Epithelial cell of esophagus (primary cell): ENCODE measurements around the gene SPDYA.

Experiments
- DNase-seq: peaks from one replicate; pipeline ENCODE4 v3.0.0; 2010; ENCODE audit warnings: low read depth
- H3K4me3 ChIP-seq: 2 replicates; pipeline ENCODE4 v1.5.1; 2011; ENCODE audit warnings: mild to moderate bottlenecking, low read length, control low read depth
- CTCF ChIP-seq: IDR thresholded peaks from 2 replicates; pipeline ENCODE4 v1.5.1; 2011; ENCODE audit warnings: low read depth, mild to moderate bottlenecking, low read length, control low read depth, inconsistent platforms; ENCODE audit not compliant: insufficient read depth; ENCODE audit errors: missing control alignments

The SPDYA gene

DNA sequence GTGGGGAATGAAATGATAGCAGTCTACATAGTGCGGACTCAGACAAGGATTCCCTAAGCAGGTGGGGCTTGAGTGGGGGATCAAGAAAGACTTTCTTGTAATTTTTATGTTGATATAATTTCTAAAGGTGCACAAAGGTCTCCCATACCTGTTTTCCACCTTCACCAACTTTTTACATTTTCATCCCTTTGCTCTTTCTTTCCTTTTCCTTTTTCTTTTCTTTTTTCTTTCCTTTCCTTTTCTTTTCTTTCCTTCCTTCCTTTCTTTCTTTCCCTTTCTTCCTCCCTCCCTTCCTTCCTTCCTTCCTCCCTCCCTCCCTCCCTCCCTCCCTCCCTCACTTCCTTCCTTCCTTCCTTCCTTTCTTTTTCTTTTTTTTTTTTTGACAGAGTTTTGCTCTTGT lies 69.6 kb downstream of the SPDYA start:
- H3K4me3 ChIP-seq, result no peak overlapping the region
- no peak for DNase-seq
- no peak for TF ChIP-seq CTCF

DNA sequence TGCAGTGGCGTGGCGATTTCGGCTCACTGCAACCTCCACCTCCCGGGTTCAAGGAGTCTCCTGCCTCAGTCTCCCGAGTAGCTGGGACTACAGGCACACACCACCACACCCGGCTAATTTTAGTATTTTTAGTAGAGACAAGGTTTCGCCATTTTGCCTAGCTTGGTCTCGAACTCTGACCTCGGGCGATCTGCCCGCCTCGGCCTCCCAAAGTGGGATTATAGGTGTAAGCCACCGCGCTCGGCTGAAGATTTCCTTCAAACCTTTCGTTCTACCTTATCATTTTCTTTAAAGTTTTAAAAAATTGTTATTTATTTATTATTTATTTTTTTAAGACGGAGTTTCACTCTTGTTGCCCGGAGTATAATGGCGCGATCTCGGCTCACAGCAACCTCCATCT lies 82.9 kb downstream of the SPDYA start:
- DNase-seq, result no peak

DNA sequence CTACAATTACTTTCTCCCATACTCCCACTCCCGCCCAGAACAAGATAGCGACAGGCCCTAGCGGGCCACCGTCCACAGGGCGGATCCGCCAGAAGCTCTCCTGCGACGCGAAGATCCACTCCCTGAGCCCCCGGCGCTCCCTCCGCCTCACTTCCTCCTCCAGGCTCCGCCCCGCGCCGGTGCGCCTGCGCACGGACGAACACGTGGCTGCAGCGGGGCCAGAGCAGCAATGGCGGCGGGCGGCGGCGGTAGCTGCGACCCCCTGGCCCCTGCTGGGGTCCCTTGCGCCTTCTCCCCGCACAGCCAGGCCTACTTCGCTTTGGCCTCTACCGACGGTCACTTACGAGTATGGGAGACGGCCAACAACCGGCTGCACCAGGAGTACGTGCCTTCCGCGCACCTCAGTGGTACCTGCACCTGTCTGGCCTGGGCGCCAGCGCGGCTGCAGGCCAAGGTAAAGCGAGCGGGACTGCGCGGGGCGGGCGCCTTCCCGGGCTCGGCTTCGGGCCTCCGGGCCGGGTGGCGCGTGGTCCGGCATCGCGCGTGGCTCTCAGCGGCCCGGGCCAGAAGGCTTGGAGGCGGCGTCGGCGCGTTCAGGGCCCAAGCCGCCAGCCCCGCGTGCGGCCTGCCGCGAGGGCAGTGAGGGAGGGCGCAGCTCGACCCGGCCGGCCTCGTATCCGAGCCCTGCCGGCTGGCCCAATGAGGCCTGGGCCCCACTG lies 84.0 kb downstream of the SPDYA start, which contains the start of gene WDR43:
TSS of gene WDR43 (plus strand) at position 198 of the 719 bp plus-strand sequence. CDS start at position 230, 32 bp downstream.
- TF ChIP-seq CTCF, result no peak
- peak within 1 kb of the TSS; percentile 83 for H3K4me3 ChIP-seq
- peak; percentile 99 for DNase-seq

More for the DNA sequence above, 82.9 kb downstream of the SPDYA start:
- no peak for TF ChIP-seq CTCF
- no peak overlapping the region for H3K4me3 ChIP-seq

DNA sequence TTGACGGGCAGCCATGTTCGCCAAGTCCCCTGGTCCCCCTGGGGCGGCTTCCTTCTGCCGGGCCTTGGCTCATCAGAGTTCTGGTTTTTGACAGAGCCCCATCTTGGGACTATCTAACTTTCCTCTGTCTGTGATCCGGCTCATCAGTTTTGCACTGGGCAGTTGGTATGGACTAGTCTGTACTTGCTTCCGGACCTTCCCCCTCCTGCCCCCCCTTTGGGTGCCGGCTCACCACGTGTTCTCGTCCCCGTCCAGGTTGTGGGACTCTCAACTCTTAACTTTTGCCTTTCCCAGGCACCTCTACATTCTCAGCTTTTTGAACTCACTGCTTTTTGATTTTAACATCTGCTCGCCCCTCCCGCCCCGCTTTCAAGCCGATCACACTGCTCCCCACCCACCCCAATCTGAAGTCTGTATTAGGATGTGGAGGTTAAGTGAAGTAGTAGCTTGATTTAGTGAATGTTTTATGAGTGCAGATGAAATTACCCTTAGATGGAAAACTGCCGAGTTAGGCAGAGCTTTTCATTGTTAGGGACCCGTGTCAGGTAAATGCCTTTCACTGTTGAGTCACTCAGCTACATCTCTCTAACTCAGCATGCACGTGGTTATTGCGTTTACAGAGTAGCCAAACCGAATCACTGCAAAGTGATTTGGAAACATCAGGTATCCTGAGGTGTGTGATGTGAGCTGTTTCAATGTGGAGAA lies 84.7 kb downstream of the SPDYA start:
- no peak for TF ChIP-seq CTCF
- H3K4me3 ChIP-seq, result peak overlapping the region; percentile 83
- DNase-seq, result peak; percentile 92

- TF ChIP-seq CTCF, result no peak
- DNase-seq, result peak; percentile 74
- peak overlapping the region; percentile 83 for H3K4me3 ChIP-seq
Measured at GRCh38 chr2:28896906-28897305, 86.3 kb downstream of the SPDYA start.

GRCh38 chr2:28898048-28898447 lies 87.4 kb downstream of the SPDYA start:
- TF ChIP-seq CTCF, result no peak
- DNase-seq, result no peak
- H3K4me3 ChIP-seq, result no peak overlapping the region
